ENCODE measurements around the gene THSD4.
A peak's percentile ranks its signal among the peaks of the same experiment; 100 is the strongest.

THSD4 gene

DNA sequence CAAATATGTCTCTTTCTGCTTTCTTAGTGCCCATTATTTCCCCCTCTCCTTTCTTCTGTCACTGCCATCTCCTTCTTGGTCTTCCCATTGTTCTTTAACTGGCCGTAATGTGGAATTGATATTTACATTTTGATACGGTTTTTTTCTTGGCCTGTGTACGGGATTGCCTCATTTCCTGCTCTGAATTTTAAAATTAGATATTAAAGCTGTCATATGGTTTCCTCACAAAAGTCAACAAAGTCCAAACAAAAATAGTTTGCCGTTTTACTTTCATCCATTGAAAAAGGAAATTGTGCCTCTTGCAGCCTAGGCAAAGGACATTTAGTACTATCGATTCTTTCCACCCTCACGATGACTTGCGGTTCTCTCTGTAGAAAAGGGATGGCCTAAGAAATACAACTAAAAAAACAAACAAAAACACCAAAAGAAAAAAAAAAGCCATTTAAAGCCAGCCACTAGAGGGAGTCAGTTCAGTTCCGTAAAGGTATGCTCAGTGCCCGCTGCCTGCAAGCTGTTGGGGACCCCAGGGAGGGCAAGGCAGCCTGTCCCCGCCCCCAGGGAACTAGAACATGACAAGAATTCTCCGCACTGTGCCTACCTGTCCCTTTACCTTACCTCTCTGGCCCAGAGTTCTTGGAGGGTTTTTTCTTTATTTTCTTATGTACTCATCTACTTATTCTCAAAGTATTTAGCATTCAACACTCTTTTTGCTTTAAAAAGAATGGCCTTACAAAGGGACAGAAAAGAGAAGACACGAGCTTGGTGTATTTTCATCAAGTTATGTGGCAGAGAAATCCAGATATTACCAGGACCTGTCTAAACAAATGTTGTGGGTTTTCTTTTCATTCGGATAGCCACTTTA lies 665.1 kb downstream of the THSD4 start:
- DNase-seq, result peak; percentile 66

DNA sequence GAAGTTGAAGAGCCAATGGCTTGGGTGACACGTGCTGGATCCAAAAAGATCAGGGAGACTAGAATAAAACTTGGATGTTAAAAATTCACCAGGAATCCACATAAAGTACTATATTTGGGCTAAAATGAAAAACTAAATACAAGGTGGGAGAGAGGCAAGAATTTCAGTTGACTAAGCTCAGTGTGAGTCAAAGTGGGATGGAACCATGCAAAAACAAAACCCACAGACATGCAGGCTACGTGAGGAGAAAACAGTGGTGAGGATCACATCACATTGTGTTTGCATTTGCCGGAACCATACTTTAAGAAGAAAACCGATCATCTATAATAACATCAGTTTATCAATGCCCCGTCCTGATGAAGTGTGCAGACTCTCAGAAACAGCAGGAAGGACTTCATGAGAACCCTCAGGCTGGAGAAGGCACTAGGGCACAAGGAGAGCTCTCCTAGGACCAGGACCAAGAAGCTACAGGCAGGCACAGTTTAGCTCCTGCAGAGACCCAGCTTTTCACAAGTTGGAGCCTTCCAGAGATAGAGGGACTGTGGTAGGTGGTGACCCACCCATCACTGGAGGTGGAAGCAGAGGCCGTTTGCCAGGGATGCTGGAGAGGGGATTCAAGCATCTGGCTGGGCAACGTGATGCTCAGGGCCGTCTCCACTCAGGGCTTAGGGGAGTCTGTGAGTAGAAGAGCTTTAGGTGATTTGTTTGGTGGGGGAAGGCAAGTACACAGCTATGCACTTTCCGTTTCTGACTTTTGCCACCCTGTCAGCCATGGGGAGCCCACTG lies 666.1 kb downstream of the THSD4 start:
- no peak for DNase-seq

DNA sequence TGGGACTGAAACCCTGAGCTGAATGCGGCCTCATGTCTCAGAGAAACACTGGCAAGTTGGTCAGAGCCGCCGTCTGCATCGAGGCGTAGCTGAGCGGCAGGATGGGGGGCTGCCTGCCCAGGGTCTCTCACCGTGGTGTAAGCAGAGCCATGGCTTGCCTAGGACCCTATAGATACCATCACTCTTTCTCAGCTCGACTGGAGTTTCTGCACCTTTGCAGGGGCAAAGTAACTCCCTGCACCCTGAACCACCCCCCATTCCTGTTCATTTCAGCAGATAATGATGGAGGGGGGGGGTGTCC lies 666.6 kb downstream of the THSD4 start:
- no peak for DNase-seq

DNA sequence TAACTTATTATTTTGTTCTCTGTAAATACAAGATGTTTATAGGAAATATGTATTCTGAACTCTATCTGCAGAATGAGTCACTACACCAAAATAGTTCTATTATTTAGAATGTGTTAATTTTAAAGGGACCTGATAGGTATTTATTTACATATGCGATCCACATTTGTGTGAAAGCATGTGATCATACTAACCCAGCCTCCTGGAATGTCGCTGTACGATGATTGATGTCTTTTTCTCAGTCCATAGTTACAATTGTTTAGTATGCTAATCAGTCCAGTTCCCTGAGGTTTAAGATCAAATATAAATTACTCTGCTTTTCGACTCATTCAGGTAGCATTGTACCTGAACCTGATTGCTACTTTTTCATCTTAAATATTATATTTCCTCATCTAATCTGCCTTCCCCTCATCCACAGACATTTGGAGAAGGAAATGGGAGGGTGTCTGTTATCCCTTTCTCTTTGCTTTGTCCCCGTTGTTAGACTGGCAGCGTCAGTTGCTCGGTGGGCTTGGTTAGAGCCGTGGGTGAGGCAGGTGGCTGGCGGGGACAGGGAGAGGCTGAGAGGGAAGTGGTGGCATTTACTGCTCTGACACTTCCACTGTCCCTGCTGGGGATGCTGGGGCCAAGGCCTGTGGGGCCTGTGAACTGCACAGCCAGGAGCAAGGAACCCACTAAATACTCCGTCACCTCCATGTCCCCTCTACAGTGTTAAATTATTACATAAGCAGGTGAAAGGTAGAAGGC lies 667.3 kb downstream of the THSD4 start:
- DNase-seq, result no peak

DNA sequence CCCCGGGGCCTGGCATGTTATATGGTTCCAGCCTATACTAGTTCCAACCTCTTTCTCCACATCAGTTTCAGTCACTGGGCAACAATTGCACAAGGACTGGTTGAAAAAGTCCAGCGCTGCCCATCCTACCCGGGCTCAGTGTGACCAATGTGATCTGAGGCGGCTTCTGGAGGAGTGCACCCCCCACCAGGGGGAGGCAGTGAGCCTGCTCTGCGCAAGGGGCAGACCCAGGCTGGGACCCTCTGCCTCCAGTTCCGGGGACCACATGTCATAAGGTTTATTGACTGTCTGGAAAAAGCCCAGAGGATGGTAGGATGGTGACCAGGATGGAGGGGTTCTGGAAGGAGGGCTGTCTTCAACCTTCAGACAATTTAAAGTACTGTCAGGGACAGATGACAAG lies 669.4 kb downstream of the THSD4 start:
- peak; percentile 52 for DNase-seq

DNA sequence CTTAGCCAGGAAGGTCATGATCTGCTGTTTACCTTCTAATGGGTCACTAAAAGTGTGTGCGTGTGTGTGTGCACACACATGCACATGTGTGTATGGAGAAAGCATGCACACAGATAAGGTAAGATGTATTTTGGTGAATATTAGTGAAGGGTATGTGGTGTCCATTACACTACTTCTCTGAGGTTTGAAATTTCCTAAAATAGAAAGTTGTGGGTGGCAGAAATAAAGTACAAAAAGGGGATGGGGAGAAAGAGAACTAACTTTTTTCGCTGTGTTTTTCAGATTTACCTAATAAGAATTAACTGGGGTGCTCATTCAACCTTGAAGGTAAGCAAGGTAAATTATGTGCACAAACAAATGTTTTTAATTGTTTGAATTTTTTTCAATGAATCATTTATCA lies 670.7 kb downstream of the THSD4 start:
- no peak for DNase-seq

DNA sequence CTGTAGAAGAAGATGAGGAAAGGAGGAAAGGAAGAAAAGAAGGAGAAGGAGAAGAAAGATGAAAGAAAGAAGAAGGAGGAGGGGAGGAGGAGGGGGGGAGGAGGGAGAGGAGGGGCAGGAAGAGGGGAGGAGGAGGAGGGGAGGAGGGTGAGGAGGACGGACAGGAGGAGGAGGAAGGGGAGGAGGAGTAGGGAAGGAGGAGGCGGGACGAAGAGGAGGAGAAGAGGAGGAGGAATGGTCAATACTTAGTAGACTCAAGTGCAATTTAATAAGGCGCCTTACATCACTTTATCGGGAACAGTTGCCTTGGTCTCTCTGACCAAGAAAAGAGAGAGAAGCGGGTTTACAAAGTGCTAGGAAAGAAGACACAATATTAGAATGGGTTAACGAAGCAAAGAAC lies 671.4 kb downstream of the THSD4 start:
- DNase-seq, result no peak

DNA sequence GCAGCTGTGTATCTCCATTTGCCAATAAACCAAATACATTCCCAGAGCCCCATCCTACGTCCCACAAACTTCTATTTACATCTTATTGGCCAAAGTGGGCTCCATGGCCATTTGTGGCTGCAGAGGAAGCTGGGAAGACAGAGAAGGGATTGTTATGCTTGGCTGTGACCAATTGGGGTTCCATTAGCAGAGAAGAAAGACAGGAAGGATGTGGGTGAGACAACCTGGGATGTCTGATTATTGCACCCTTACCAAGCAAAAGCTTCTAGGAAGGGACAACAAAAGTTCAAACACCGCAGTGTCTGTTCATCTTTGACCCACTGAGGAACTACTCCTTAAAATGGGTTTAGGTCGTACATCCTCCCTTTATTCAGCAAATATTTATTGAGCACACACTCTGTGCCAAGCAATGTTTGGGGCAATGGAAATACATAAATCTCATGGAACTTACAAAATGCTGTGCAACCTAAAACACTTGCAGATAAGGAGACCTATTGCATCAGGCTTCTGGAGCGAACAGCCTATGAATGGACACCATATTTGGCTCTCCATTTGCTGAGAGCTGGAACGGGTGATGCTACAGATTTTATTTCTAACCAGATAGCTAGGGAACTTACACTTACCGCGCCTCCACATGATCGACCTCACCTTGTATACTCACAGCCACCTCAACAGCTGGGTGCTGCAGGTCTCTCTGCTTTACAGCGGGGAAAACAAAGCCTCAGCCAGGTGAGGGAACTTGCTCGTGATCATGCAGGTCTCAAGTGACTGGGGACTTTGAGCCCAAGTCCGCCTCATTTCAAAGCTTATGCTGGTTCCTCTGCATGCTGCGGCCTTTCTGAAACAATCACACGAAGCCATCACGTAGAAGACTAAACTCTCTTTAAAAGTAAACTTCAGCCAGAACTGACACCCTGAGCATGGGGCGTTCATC lies 673.6 kb downstream of the THSD4 start:
- DNase-seq, result no peak

DNA sequence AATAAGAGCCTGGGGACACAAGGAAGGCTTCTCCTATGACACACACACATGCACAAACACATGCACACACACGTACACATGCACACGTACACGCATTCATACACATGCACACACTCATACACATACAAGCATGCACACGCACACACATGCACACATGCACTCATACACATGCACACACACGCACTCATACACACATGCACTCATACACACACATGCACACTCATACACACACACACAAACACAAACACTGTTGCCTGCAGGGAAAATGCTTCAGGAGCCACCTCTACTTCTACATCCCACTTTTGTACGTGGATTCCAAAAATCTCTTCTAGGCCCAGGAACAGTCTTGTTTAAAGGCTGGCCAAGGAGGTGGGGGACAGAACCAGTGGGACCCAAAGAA lies 674.3 kb downstream of the THSD4 start:
- DNase-seq, result no peak

DNA sequence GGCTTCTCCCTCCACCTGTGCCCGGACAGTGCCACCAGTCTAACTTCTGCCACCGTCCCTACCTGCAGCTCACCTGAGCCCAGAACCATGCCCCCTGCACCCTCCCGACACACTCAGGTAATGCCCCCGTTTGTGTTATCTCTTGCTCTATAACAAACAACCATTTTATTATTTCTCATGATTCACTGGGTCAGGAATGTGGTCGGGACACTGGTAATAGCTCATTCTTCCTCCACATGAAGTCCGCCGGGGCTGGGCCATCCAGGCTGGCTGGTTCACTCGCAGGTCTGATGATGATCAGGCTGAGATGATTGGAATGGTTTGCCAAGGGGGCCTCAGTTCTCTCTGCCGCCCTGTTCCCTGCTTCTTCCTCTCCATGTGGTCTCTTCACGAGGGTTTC lies 674.8 kb downstream of the THSD4 start:
- DNase-seq, result no peak

DNA sequence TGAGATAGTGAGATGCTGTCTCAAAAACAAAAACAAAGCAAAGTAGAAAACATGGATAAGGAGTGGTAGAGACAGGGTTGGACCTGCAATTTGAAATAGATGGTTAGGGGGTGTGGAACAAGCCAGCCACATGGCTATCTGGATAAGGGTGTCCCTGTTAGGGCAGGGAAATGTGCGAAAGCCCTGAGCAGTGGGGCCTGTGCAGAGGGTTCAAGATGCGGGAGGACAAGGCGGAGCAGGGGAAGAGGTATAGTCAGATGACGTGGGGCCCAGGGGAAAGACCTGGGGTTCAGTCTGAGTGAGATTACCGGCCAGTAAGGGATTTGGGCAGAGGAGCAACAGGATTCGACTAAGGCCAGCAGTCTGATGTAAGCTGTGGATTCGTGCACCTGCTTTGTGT lies 676.7 kb downstream of the THSD4 start:
- no peak for DNase-seq

DNA sequence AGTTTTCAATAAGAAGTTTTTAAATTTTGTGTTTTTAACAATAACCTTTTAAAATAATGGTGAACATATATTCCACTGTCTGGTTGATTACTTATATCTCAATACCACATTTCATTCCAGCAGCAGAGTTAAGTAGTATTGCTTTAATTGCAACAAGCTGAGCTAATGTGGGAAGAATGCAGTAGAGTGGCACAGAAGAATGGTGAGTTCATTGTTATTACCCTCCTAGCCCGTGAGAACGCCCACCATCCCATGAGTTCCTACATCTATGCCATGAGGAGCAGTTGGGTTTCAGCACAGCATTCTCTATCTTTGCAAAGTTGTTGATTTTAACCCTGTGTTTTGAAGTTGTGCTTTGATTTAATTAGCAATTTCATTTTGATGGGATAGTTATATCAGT lies 677.2 kb downstream of the THSD4 start:
- no peak for DNase-seq

DNA sequence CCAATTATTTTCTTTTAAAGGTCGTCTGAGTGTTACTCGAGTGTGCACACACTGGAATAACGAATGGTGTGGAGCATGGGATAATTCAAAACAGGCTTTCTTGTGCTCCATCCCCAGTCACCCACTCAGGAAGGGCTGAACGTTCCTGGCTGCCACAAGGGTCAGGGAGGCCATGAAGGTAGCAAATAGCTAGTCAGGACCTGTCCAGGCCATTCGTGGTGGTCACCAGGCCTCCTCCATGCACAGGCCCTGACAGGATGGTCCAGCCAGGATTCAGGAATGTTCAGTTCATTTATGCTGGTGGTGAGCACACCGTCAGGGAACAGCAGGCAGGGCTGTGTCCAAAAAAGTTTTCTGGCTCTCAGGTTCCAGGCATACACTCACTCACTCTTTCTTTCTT lies 683.4 kb downstream of the THSD4 start:
- DNase-seq, result no peak

DNA sequence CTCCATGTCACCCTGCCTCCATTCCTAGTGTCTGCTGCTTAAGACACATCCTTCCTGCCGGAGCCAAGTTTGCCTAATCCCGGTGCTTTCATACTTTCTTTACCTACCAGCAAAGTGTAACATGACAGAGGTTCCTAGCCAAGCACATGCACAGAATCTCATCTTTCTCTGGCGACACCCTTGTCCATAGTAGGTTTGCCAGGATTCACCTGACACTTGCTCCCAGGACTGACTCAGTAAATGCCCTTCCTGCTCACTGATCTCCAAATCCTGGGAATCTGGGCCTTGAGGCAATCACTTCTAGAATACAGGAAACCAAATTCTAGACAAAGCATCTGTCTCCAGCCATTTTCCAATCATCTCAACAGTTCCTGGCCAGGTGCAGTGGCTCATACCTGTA lies 684.9 kb downstream of the THSD4 start:
- no peak for DNase-seq

DNA sequence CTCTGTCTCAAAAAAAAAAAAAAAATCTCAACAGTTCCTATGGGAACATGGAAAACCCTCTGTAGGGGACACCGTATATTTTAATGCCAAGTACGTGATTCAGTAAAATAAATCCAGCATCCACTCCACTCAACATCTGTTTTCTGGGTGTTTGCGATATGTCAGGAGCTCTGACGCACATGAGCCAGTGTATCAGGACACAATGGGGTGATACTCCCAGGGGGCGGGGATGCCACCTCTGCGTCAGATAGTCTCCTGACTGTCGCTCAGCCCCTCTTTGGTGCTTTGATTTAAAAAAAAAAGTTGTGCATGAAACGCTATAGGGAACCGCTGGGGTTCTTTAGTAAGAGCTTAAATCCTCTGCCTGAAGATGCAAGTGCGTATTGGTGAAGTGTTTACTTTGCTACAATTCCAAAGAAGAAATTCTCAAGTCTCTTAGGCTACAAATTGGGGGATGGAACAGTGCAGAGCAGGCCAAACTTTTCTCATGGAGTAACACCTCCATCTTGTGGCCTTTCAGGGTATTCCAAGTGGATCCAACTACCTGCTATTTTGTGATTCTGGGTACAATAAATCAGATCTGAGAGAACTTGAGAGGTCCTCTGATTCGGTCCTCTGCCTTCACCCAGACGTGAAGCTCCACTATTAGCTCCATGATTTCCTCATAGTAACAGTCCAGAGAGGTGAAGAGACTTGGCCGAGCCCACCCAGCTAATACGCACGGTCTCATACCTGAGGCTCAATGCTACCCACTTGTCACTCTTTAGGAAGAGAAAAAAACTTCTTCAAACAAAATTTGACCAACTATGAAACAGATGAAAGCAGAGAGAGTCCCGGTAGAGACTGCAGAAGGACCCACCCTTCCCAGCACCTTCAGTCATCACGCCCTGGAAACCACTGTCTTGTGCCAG lies 685.8 kb downstream of the THSD4 start:
- DNase-seq, result peak; percentile 80

DNA sequence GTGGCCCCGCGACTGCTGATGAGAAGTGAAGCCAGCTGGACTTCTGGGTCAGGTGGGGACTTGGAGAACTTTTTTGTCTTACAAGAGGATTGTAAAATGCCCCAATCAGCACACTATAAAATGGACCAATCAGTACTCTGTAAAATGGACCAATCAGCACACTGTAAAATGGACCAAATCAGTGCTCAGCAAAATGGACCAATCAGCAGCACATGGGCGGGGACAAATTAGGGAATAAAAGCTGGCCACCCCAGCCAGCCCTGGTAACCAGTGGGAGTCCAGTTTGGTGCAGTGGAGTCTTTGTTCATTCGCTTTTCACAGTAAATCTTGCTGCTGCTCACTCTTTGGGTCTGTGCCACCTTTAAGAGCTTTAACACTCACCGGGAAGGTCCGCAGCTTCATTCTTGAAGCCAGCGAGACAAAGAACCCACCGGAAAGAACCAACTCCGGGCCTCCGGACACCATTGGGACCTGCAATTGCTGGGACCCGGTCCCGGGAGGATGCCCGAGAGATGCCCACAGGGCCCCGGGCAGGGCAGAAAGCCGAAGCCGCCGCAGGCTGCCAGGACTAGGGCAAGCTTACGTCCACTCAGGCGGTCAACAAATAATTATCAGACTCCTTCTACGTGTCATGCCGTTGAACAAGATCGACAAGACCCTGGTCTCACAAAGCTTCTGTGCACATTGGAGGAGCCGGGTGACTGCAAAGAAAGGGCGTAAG lies 686.8 kb downstream of the THSD4 start:
- no peak for DNase-seq

DNA sequence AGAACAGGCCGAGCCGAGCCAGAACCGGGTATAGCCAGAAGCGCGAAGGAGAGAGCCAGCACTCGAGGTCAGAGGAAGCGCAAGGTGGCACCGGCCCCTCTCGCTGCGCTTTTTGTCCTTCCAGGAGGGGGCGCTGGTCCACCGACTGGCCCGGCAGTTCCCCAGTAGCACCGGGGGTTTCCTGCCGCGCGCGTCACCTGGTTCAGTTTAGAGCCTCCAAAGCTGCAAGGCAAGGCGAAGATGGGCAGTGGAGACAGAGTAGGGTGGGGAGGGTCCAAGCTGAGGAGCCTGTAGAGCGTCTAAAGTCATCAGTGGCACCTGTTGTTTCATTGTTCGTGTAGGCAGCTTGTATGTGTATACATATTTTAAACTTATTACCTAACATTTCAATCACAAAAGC lies 687.5 kb downstream of the THSD4 start:
- DNase-seq, result no peak

DNA sequence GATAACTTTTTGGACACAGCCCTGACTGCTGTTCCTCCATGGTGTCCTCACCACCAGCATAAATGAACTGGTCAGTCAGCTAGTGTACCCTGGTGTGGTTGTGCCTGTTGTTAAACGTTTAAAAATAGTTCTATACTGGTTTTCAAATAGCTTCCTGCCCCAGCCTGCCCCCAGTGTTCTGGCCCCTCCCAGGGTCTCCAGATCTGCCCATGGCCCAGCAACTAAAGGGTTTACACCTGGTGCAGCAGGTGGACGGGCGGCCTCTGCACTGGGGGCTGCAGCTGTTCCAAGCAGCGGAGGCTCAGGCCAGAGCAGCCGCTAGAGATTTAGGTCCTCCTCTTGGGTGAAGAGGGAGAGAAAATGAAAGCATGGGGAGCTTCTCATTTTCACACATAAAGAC lies 689.0 kb downstream of the THSD4 start:
- DNase-seq, result peak; percentile 59

DNA sequence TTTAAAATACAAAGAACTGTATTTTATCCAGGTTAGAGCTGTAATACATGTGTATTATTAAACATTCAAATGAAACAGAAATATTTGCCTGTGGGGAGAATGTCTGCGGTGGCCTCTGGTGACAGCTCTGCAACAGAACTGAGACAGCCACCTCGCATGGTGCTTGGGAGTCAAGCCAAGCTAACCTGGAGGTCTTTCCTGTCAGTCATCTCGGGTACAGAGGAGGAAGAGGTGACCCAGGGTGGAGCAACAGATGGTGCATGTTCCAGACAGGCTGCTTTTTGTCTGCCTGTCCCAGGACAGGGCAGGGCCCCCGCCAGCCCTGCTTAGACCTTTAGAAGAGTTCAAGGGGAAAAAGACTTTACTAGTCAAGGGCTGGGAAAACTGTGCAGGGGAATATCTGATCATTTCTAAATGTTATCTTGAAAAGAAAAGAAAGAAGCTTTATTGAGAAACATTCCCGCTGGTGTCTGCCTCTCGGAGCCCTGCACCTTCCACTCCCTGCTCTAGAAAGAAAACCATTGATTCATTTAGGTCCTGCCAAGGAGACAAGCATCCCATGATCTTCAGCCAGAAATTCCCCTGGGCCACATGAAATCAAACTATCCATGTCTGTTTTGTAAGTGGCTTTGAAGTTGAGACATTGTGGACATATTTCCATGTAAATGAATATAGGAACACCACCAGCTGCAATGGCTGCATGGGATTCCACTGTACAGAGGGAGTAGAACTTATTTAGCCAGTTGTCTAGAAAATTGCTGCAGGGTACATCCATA lies 689.6 kb downstream of the THSD4 start:
- DNase-seq, result peak; percentile 54

DNA sequence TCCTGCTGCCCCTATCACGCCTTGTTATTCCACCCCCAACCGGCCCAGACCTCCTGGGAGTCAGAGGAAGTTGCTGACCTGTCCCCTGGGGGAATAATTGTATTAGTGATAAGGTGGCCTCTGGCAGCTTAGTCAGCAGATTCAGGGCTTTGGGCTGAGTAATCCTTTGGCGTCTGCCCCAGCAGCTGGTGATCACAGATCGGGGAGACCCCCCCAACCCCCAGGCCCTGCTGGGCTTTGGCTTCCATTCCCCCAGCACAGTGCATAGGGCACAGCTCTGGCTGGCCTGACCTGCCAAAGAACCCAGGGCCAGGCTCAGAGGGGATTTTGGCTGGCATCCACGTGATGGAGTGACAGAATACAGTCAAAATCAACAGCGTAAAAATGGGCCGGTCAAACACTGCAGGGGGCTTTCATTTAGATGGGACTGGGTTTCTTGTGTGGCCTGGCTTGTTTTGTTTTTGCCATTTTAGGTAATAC lies 691.2 kb downstream of the THSD4 start:
- DNase-seq, result peak; percentile 96
